Head of caudate nucleus (tissue), 42 donors: ENCODE results near the gene LRRC73.
"Not testable (repeated sequence)": the region's sequence is repeated elsewhere in the genome, so short reads cannot be mapped to it uniquely, and the experiment has no call there.

Experiments
- DNase-seq, 42 donors: peaks; one replicate each; pipeline versions ENCODE4 v3.0.0 to v3.0.0-alpha.2; 2020 to 2021; ENCODE audit warnings: mixed read lengths in 7 of 42
- intact Hi-C: fragments of 100-400 bp; cut with DNase I; formaldehyde crosslinking; loops from one replicate; pipeline ENCODE4 v1.15.0; 2022

Gene LRRC73

GRCh38 chr6:43472515-43472914 is 37.6 kb downstream of the LRRC73 start:
- no peak for DNase-seq
- intact Hi-C loops, result no loop called here

GRCh38 chr6:43471399-43471798 is 38.7 kb downstream of the LRRC73 start:
- intact Hi-C loops, result no loop called here

GRCh38 chr6:43469947-43470346 is 40.2 kb downstream of the LRRC73 start:
- DNase-seq, result no peak
- intact Hi-C loops, result no loop called here

More at GRCh38 chr6:43471399-43471798, 38.7 kb downstream of the LRRC73 start:
- DNase-seq, result no peak

- DNase-seq, result no peak
- intact Hi-C loops, result no loop called here
These were observed 41.1 kb downstream of the LRRC73 start for GRCh38 chr6:43468748-43469681.

GRCh38 chr6:43468240-43468639 is 41.9 kb downstream of the LRRC73 start:
- intact Hi-C loops, result no loop called here

GRCh38 chr6:43467752-43468151 is 42.4 kb downstream of the LRRC73 start:
- intact Hi-C loops, result no loop called here
- DNase-seq, result no peak

More at GRCh38 chr6:43468240-43468639, 41.9 kb downstream of the LRRC73 start:
- no peak for DNase-seq

GRCh38 chr6:43467265-43467664 is 42.9 kb downstream of the LRRC73 start:
- DNase-seq, result not testable (repeated sequence)

GRCh38 chr6:43465948-43466347 is 44.2 kb downstream of the LRRC73 start:
- DNase-seq, result no peak

More at GRCh38 chr6:43467265-43467664, 42.9 kb downstream of the LRRC73 start:
- intact Hi-C loops, result not testable (repeated sequence)

GRCh38 chr6:43464337-43464736 is 45.8 kb downstream of the LRRC73 start:
- intact Hi-C loops, result no loop called here
- DNase-seq, result no peak

More at GRCh38 chr6:43465948-43466347, 44.2 kb downstream of the LRRC73 start:
- intact Hi-C loops, result no loop called here

- DNase-seq, result peak in 3 of 42 donors; percentile 22 to 61 (median 33)
- intact Hi-C loops, result no loop called here
These were observed 48.2 kb downstream of the LRRC73 start for GRCh38 chr6:43461936-43462335.

- no peak for DNase-seq
- intact Hi-C loops, result no loop called here
These were observed 50.1 kb downstream of the LRRC73 start for GRCh38 chr6:43460032-43460431.

GRCh38 chr6:43459535-43459934 is 50.6 kb downstream of the LRRC73 start:
- no peak for DNase-seq
- intact Hi-C loops, result no loop called here

- DNase-seq, intact Hi-C loops: not testable (repeated sequence)
These were observed 52.0 kb downstream of the LRRC73 start for GRCh38 chr6:43458154-43458553.

- peak in 11 of 42 donors; percentile 20 to 63 (median 40) for DNase-seq
These were observed 52.5 kb downstream of the LRRC73 start for GRCh38 chr6:43457643-43458042.

More at GRCh38 chr6:43457643-43458042, 52.5 kb downstream of the LRRC73 start:
- intact Hi-C loops, result no loop called here
